Caco-2 (cell line): Measurements from ENCODE around the gene COPZ1. TPM values are rescaled to one million over a fixed set of nuclear protein-coding genes. Genes with fewer than 3 reads are reported as not detected.

Experiments
- BruUV-seq: library from RNA; stranded (reverse); fragments of 400-500 nt; replicated peaks from 2 replicates; lab custom pipeline; 2021; lab: Mats Ljungman, UMichigan
- CTCF ChIA-PET: fragments of 300-600 bp; sonication (Branson Sonifier 250); formaldehyde crosslinking; loops from one replicate; lab custom pipeline; 2022; ENCODE audit warnings: antibody characterized with exemption; lab: Charles Lee
- POLR2A ChIA-PET: fragments of 300-600 bp; sonication (Branson Sonifier 250); formaldehyde crosslinking; loops from one replicate; lab custom pipeline; 2022; ENCODE audit warnings: antibody characterized with exemption; lab: Charles Lee
- DNase-seq, 2 experiments: peaks; one replicate each; pipeline versions ENCODE4 v3.0.0 to v3.0.0-alpha.2; 2020 to 2022
- H3K27me3 ChIP-seq: replicated peaks from 2 replicates; pipeline ENCODE4 v1.6.0; 2011; ENCODE audit warnings: low read length; ENCODE audit not compliant: control insufficient read depth, insufficient read depth
- H3K36me3 ChIP-seq: 2 replicates; pipeline ENCODE4 v1.5.1; 2011; ENCODE audit warnings: low read length; ENCODE audit not compliant: control insufficient read depth, insufficient read depth
- H3K4me1 ChIP-seq: fragments of 250-450 bp; sonication (Bioruptor Pico); 2 replicates; pipeline ENCODE4 v1.5.1; 2020; ENCODE audit warnings: mild to moderate bottlenecking
- H3K4me3 ChIP-seq: 2 replicates; pipeline ENCODE4 v1.5.1; 2011; ENCODE audit warnings: low read depth, mild to moderate bottlenecking, control low read depth, low read length
- H3K9me3 ChIP-seq: fragments of 250-450 bp; sonication (Bioruptor Pico); 2 replicates; pipeline ENCODE4 v1.5.1; 2020; ENCODE audit warnings: mild to moderate bottlenecking, moderate library complexity
- H3K27ac Mint-ChIP-seq: one replicate; pipeline ENCODE4 v1.8.0; 2022; ENCODE audit warnings: mixed read lengths; ENCODE audit not compliant: unreplicated experiment
- H3K27me3 Mint-ChIP-seq: one replicate; pipeline ENCODE4 v1.8.0; 2022; ENCODE audit warnings: mixed read lengths; ENCODE audit not compliant: insufficient read depth, unreplicated experiment
- H3K36me3 Mint-ChIP-seq: one replicate; pipeline ENCODE4 v1.8.0; 2022; ENCODE audit warnings: mild to moderate bottlenecking, mixed read lengths; ENCODE audit not compliant: insufficient read depth, unreplicated experiment
- H3K4me1 Mint-ChIP-seq: one replicate; pipeline ENCODE4 v1.8.0; 2022; ENCODE audit warnings: low read depth, mixed read lengths; ENCODE audit not compliant: unreplicated experiment
- H3K4me3 Mint-ChIP-seq: one replicate; pipeline ENCODE4 v1.8.0; 2022; ENCODE audit warnings: mild to moderate bottlenecking, moderate library complexity, mixed read lengths; ENCODE audit not compliant: unreplicated experiment
- H3K9me3 Mint-ChIP-seq: one replicate; pipeline ENCODE4 v1.8.0; 2022; ENCODE audit warnings: mixed read lengths; ENCODE audit not compliant: unreplicated experiment
- CTCF ChIP-seq, 2 experiments: fragments of 200-600 bp in 1 of 2; IDR thresholded peaks; 1 replicate in 1 of 2; 2 replicates in 1 of 2; pipeline versions ENCODE4 v1.5.1 to v1.8.0; 2011 to 2022; ENCODE audit warnings: antibody characterized with exemption in 1 of 2, control low read depth in 1 of 2, inconsistent platforms in 1 of 2, low read depth in 1 of 2, low read length in 1 of 2, mild to moderate bottlenecking in 1 of 2, moderate library complexity in 1 of 2; ENCODE audit not compliant: insufficient read depth in 1 of 2, severe bottlenecking in 1 of 2, unreplicated experiment in 1 of 2
- intact Hi-C: fragments of 100-400 bp; cut with micrococcal nuclease; formaldehyde crosslinking; loops from one replicate; pipeline ENCODE4 v1.10.0; 2022; ENCODE audit not compliant: unreplicated experiment
- total RNA-seq: library from RNA; stranded (reverse); gene quantifications from 2 replicates; pipeline ENCODE4 v1.2.3, GENCODE V29; 2022

COPZ1 gene
- total RNA-seq, 1 experiment from 2014 or later = 129 TPM

GRCh38 chr12:54379398-54380201 lies 54.7 kb downstream of the COPZ1 start:
- ChIA-PET CTCF (interaction anchor here (0.6 to 2.9 kb wide), 20 partner anchors 8 to 165 kb away, joined by 3 to 28 read pairs (median 5); partner anchors contain the start of genes CBX5, COPZ1 and HNRNPA1), POLR2A (interaction anchor here (0.6 to 1.6 kb wide), 2 partner anchors 100 to 344 kb away, joined by 3 to 8 read pairs; partner anchors contain the start of genes CBX5 and HNRNPA1)
- H3K27ac Mint-ChIP-seq = no peak overlapping the region
- H3K4me3 Mint-ChIP-seq = peak overlapping the region; percentile 81
- TF ChIP-seq CTCF (IDR thresholded peaks at IDR 0.05; ENCODE audit: insufficient read depth in 1 of 2, low read depth in 1 of 2, low read length in 1 of 2, severe bottlenecking in 1 of 2, unreplicated experiment in 1 of 2) = peak; percentile 99 to 100
- Histone ChIP-seq H3K4me3 (peak overlapping the region; percentile 39), H3K4me1 (no peaks in the 10 kb centered on the region), H3K27me3 (no peaks in the 10 kb centered on the region), H3K36me3 (no peaks in the 10 kb centered on the region), H3K9me3 (no peaks in the 10 kb centered on the region)
- DNase-seq = peak; percentile 89 to 95
- H3K9me3 Mint-ChIP-seq = no peaks in the 10 kb centered on the region
- H3K4me1 Mint-ChIP-seq = no peaks in the 10 kb centered on the region
- no TSS peak for BruUV-seq
- intact Hi-C loops = loop anchor here (1.0 kb wide), 2 partner anchors 8 to 12 kb away; no protein-coding TSS in a partner anchor
- no peaks in the 10 kb centered on the region for H3K27me3 Mint-ChIP-seq
- H3K36me3 Mint-ChIP-seq = peaks cover 4% of the 10 kb centered on the region

GRCh38 chr12:54381136-54381535 lies 56.2 kb downstream of the COPZ1 start:
- ChIA-PET POLR2A (no interaction called here), CTCF (interaction anchor here (1.1 to 1.5 kb wide), 2 partner anchors 18 to 58 kb away, joined by 3 to 4 read pairs; no protein-coding TSS in a partner anchor)
- Histone ChIP-seq H3K4me3 (no peak overlapping the region), H3K36me3 (no peaks in the 10 kb centered on the region), H3K9me3 (no peaks in the 10 kb centered on the region), H3K4me1 (no peaks in the 10 kb centered on the region), H3K27me3 (no peaks in the 10 kb centered on the region)
- DNase-seq = no peak
- no peak for TF ChIP-seq CTCF (IDR thresholded peaks at IDR 0.05; ENCODE audit: insufficient read depth in 1 of 2, low read depth in 1 of 2, low read length in 1 of 2, severe bottlenecking in 1 of 2, unreplicated experiment in 1 of 2)
- H3K36me3 Mint-ChIP-seq = peaks cover 4% of the 10 kb centered on the region
- intact Hi-C loops = no loop called here
- no peak overlapping the region for H3K4me3 Mint-ChIP-seq
- H3K27me3 Mint-ChIP-seq = no peaks in the 10 kb centered on the region
- H3K4me1 Mint-ChIP-seq = no peaks in the 10 kb centered on the region
- H3K27ac Mint-ChIP-seq = no peak overlapping the region
- no TSS peak for BruUV-seq
- H3K9me3 Mint-ChIP-seq = no peaks in the 10 kb centered on the region

GRCh38 chr12:54383041-54383609 lies 58.2 kb downstream of the COPZ1 start:
- no peak for DNase-seq
- no peak for TF ChIP-seq CTCF (IDR thresholded peaks at IDR 0.05; ENCODE audit: insufficient read depth in 1 of 2, low read depth in 1 of 2, low read length in 1 of 2, severe bottlenecking in 1 of 2, unreplicated experiment in 1 of 2)
- intact Hi-C loops = no loop called here
- BruUV-seq = no TSS peak
- ChIA-PET POLR2A (no interaction called here), CTCF (interaction anchor here (0.7 kb wide), 1 partner anchor 164 kb away, joined by 3 read pairs; no protein-coding TSS in a partner anchor)
- peaks cover 12% of the 10 kb centered on the region for H3K36me3 Mint-ChIP-seq
- H3K4me1 ChIP-seq = peaks cover 14% of the 10 kb centered on the region
- H3K9me3 ChIP-seq = no peaks in the 10 kb centered on the region
- H3K27me3 ChIP-seq = no peaks in the 10 kb centered on the region
- H3K36me3 ChIP-seq = no peaks in the 10 kb centered on the region
- H3K27me3 Mint-ChIP-seq = no peaks in the 10 kb centered on the region
- no peaks in the 10 kb centered on the region for H3K9me3 Mint-ChIP-seq
- no peak overlapping the region for H3K4me3 Mint-ChIP-seq
- H3K4me3 ChIP-seq = no peak overlapping the region
- no peak overlapping the region for H3K27ac Mint-ChIP-seq
- peaks cover 9% of the 10 kb centered on the region for H3K4me1 Mint-ChIP-seq
